RWPE1 (cell line): ENCODE results near the gene SPTSSA.
"Not testable (repeated sequence)": the region's sequence is repeated elsewhere in the genome, so short reads cannot be mapped to it uniquely, and the experiment has no call there.

ENCODE experiments used
- CTCF ChIA-PET: fragments of 350-600 bp; sonication (Branson Sonifier 250); formaldehyde crosslinking; extraction: SDS; loops from one replicate; lab custom pipeline; 2021; lab: Yijun Ruan, JAX
- POLR2A ChIA-PET: fragments of 400-600 bp; formaldehyde crosslinking; extraction: SDS; loops from one replicate; lab custom pipeline; 2020; ENCODE audit warnings: antibody characterized with exemption; ENCODE audit not compliant: low non-redundant PET; lab: Yijun Ruan, JAX
- DNase-seq: peaks from one replicate; pipeline ENCODE4 v3.0.0; 2012; ENCODE audit warnings: low spot score
- H3K27ac ChIP-seq: fragments of 450-650 bp; 2 replicates; pipeline ENCODE4 v1.5.1; 2017
- CTCF ChIP-seq: fragments of 450-650 bp; conservative IDR thresholded peaks from 2 replicates; pipeline ENCODE4 v1.5.1; 2017; ENCODE audit warnings: low read depth, mild to moderate bottlenecking

SPTSSA gene

GRCh38 chr14:34462132-34462893 lies at the start of gene SPTSSA:
Gene SPTSSA (minus strand): TSS chr14:34462240. CDS start chr14:34462207, 33 bp downstream.
- POLR2A ChIA-PET = interaction anchor here (0.7 to 1.0 kb wide), 2 partner anchors 31 to 98 kb away, joined by 3 to 4 read pairs; no protein-coding TSS in a partner anchor
- peak within 1 kb of the TSS; percentile 87 for H3K27ac ChIP-seq
- peak; percentile 92 for DNase-seq
- CTCF ChIA-PET = interaction anchor here (0.5 kb wide), 1 partner anchor 25 kb away, joined by 3 read pairs; no protein-coding TSS in a partner anchor
- TF ChIP-seq CTCF = no peak

- no peak overlapping the region for H3K27ac ChIP-seq
- CTCF ChIA-PET = interaction anchor here (0.6 kb wide), 1 partner anchor 210 kb away, joined by 3 read pairs; no protein-coding TSS in a partner anchor
- DNase-seq = no peak
- TF ChIP-seq CTCF = no peak
- POLR2A ChIA-PET = no interaction called here
Observed at GRCh38 chr14:34507884-34508283, 45.8 kb upstream of the SPTSSA start.

- POLR2A ChIA-PET = no interaction called here
- no peak for TF ChIP-seq CTCF
- CTCF ChIA-PET = no interaction called here
- no peak for DNase-seq
- H3K27ac ChIP-seq = no peak overlapping the region
Observed at GRCh38 chr14:34507459-34507858, 45.4 kb upstream of the SPTSSA start.

GRCh38 chr14:34505124-34505491 lies 43.1 kb upstream of the SPTSSA start:
- POLR2A ChIA-PET, DNase-seq: not testable (repeated sequence)
- CTCF ChIA-PET = interaction anchor here (0.6 kb wide), 1 partner anchor 173 kb away, joined by 3 read pairs; no protein-coding TSS in a partner anchor

GRCh38 chr14:34504027-34504426 lies 42.0 kb upstream of the SPTSSA start:
- POLR2A ChIA-PET, H3K27ac ChIP-seq, DNase-seq, CTCF ChIA-PET: not testable (repeated sequence)

More at GRCh38 chr14:34505124-34505491, 43.1 kb upstream of the SPTSSA start:
- not testable (repeated sequence) for H3K27ac ChIP-seq

- no peak for DNase-seq
- POLR2A ChIA-PET = no interaction called here
- H3K27ac ChIP-seq = no peak overlapping the region
- TF ChIP-seq CTCF = no peak
- CTCF ChIA-PET = no interaction called here
Observed at GRCh38 chr14:34502545-34503225, 40.6 kb upstream of the SPTSSA start.

GRCh38 chr14:34502001-34502400 lies 40.0 kb upstream of the SPTSSA start:
- H3K27ac ChIP-seq = no peak overlapping the region
- ChIA-PET POLR2A (no interaction called here), CTCF (no interaction called here)
- no peak for DNase-seq
- no peak for TF ChIP-seq CTCF
